Kidney capillary endothelial cell (primary cell): Measurements from ENCODE around the gene GLMN.
"Not testable (repeated sequence)": the region's sequence is repeated elsewhere in the genome, so short reads cannot be mapped to it uniquely, and the experiment has no call there.

Experiments
- DNase-seq: peaks from one replicate; pipeline ENCODE4 v3.0.0-alpha.2; 2018; ENCODE audit warnings: low spot score

Gene GLMN

GRCh38 chr1:92299477-92300150 is 827 bp upstream of the GLMN start:
- DNase-seq, result no peak

DNA sequence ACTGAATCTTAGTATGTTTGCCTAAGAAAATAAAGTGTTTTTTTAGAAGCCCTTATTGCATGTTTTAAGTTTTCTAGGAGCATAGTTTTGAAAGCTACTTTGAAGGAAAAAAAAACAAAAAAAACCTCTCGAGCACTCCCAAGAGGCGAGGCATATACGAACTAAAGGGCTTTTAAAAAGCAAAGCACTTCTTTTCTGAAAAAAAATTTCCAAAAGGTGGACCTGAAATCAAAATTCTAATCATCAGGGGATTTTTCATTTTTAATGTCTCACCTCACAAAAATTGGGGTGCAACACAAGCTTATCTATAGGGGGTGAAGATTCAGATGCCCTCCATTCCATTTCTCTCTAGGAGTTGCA is 594 bp downstream of the GLMN start:
- DNase-seq, result no peak

GRCh38 chr1:92291372-92291999 is 7.3 kb downstream of the GLMN start:
- DNase-seq, result peak; percentile 52

DNA sequence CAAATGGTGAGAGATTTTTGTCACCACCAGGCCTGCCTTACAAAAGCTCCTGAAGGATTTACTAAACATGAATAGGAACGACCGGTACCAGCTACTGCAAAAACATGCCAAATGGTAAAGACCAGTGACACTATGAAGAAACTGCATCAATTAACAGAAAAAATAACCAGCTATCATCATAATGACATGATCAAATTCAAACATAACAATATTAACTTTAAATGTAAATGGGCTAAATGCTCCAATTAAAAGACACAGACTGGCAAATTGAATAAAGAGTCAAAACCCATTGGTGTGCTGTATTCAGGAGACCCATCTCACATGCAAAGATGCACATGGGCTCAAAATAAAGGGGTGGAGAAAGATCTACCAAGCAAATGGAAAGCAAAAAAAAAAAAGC is 17.4 kb downstream of the GLMN start:
- DNase-seq, result not testable (repeated sequence)

- not testable (repeated sequence) for DNase-seq
Measured at GRCh38 chr1:92279781-92280180, 19.0 kb downstream of the GLMN start.

DNA sequence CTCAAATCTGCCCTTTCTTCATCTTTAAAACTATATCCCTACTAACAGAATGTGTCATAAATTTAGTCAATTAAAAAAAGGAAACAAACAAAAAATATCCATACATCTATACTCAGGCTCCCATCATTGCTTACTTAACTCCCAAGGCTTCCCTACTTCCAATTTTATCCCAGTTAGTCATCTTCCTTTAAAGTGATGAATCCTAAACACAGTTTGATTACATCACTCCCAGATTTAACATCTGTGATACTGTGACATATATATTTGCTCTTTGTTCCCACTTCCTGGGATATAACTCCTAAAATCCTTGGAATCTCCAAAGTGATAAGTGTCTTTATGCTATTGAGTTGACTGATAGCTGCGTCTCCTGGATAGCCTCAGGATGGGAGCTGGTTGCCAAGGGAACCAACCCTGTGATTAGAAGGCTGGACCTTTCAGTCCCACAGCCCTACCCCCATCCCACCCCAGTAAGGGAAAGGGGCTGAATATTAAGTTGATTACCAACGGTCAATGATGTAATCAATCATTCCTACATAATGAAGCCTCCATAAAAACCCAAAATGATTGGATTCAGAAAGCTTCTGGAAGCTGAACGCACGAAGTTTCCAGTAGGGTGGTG is 21.6 kb downstream of the GLMN start:
- peak; percentile 83 for DNase-seq

GRCh38 chr1:92276082-92276481 is 22.7 kb downstream of the GLMN start:
- DNase-seq, result no peak

GRCh38 chr1:92274939-92275338 is 23.8 kb downstream of the GLMN start:
- no peak for DNase-seq

DNA sequence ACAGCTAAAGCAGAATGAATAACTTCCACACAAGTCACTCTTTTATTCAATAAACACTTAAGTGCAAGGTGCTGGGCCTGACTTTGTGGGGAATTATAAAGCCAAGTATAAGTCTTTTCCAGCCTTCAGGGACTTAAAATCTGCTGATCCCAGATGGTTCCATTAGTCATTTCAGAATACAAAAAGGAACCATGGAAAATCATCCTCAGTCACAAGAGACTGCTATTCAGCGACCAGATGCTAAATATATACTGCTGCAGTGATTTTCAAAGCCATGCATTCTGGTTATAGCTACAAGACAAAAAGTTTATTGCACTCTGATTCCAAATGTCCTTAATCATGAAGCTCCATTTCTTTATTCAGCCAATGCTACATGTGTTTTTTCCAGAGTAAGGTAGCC is 25.7 kb downstream of the GLMN start:
- no peak for DNase-seq

- no peak for DNase-seq
Measured at GRCh38 chr1:92262516-92262915, 36.3 kb downstream of the GLMN start.

DNA sequence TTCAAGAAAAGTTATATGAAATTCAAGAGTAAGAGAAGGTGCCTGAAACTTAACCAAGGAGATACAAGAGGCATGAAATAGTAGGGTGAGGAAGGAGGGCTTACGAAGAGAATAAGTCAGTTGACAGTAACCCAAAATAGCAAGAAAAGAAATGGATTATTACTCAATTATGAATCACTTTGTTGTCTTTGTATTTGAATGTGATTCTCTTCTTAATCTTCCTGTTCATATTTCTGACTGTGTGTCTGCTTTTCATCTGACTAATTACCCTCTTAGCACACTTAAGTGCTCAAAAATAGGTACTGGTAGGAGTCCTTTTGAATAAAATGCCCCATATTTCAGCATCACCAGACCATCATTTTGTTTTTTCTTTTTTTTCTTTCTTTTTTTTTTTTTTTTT is 39.4 kb downstream of the GLMN start:
- peak; percentile 45 for DNase-seq

- not testable (repeated sequence) for DNase-seq
Measured at GRCh38 chr1:92254714-92255113, 44.1 kb downstream of the GLMN start.

GRCh38 chr1:92244376-92244775 is 54.4 kb downstream of the GLMN start:
- no peak for DNase-seq

DNA sequence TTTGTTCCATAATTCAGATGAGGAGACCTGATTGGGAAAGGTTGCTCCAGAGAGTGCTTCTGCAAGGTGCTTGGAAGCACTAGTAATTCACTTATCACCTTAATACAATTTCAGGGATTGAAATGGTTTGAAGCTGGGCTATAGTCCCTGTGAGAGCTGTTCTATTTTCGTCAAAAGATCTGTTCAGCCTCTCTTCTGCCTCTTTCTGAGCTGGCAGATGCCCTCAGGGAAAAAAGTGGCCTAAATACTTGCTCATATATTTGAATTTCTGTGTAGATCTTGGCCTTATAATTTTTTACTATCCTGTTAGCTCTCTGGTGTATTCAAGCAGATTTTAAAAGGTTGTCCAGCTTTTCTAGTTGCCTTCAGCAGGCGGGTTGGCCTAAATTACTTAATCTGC is 58.8 kb downstream of the GLMN start:
- DNase-seq, result no peak

DNA sequence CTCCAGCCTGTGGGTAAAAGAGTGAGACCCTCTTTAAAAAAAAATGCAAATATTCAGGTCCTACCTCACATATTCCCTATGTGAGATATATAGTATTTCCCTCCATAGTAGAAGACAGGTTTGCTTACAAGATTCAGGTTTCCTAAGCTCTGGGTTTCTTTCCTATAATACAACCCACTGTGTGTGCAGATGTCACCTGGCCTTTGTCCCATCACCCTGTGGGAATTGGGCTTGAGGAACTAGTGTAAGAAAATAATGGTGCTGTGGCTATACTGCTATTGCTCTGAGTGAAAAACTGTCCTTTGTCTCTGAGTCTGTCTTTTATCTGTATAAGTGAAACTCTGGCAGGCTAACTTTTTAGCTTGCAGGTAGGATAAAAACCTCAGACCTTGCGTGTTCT is 68.1 kb downstream of the GLMN start:
- no peak for DNase-seq

GRCh38 chr1:92228401-92228800 is 70.4 kb downstream of the GLMN start:
- no peak for DNase-seq

- no peak for DNase-seq
Measured at GRCh38 chr1:92219028-92219427, 79.8 kb downstream of the GLMN start.

- no peak for DNase-seq
Measured at GRCh38 chr1:92218559-92218958, 80.2 kb downstream of the GLMN start.

DNA sequence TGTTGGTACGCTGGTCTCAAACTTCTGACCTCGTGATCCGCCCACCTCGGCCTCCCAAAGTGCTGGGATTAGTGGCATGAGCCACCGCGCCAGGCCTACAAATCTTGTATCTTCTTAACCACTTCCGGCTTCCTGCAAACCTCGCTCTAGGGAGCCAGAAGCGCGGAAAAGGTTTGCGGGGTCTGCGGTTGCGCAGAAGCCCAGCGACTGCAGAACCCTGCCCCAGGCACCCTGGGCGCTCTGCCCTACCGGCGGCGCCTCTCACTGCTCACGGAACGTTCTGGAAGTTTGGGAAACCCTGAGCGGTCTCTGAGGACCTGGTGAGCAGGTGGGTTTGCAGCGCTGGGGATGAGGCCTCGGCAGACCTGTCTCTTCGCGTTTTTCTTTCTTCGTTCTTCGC is 81.1 kb downstream of the GLMN start, which contains the start of gene C1orf146:
TSS of gene C1orf146 (plus strand) at position 195 of the 400 bp plus-strand sequence. CDS start 13,506 bp downstream, outside the sequence.
- DNase-seq, result no peak

DNA sequence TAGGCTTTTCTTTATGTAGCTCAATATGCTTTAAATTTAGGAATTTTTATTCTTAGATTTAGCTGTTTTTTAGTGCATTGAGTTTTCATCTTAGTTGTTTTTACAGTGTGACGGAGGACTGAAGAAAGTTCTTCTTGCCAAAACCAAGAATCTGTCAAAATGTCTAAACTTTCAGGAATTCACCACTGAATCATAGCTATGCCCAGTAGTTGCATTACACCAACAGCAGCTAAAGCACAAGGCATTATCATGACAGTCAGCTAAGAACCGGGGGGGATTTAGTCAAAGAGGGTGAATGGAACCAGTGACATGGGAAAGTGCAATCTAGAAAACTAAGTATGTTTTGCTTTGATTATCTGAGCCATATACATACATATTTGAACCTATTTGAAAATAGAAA is 87.6 kb downstream of the GLMN start:
- no peak for DNase-seq

DNA sequence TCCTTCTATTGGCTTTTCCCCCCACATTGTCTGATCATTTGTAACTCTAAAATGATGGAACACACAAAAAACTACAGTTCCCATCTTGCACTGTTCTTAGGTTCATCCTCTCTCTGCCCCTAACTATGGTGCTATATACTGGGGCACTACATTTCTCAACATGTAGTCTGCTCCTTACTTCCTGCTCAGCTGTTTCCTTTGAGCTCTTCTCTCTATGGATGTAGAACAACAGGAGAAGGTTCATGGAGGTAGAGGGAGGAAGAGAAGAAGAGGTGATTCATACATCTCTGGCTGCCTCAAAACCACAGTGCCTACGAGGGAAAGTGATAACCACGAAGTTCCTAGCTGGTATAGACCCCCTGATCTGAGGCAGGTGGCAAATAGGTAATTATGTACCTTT is 88.1 kb downstream of the GLMN start:
- DNase-seq, result no peak

DNA sequence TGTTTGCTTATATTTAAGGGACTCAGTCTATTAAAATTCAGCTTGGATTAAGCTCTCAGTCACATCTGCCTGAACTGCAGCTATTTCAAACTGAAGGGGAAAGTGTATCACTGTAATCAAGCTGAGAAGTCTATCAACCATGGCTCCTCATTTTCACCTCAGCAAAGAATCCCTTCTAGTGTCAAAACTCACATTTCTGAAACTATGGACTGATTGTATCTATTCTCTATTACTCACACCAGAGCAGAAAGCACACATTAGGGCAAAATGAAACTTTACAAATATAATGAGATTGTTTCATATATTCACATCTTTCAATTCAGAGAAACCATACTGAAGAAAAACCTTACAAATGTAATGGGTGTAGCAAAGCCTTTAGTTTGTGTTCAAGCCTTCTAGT is 95.7 kb downstream of the GLMN start:
- DNase-seq, result no peak

- DNase-seq, result no peak
Measured at GRCh38 chr1:92201973-92202372, 96.8 kb downstream of the GLMN start.
